G401.6 (cell line): ENCODE data around the gene OR56A3.

ENCODE experiments used
- FAIRE-seq: peaks from 2 replicates; lab custom pipeline; 2012; peaks lifted over from hg19 to GRCh38; lab: Jason Lieb, UNC

OR56A3 gene

DNA sequence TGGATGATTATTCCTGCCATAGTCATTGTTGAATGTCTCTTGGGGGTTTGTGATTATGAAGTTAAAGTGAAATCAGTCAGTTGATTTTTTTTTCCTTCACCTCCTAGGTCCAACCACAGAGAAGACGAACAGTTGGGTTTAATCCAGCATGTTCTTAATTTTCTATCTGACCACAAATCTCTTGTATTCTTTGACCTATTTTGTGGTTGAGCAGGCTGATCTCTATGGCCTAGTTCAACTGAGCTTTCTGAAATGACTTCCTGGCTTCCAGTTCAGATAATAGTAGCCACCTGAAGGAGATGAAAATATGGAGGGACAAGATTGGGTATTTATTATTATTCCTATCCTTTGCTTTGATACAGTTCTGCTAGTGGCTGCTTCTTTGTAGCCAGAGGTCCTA lies 31.5 kb downstream of the OR56A3 start:
- no peak for FAIRE-seq

DNA sequence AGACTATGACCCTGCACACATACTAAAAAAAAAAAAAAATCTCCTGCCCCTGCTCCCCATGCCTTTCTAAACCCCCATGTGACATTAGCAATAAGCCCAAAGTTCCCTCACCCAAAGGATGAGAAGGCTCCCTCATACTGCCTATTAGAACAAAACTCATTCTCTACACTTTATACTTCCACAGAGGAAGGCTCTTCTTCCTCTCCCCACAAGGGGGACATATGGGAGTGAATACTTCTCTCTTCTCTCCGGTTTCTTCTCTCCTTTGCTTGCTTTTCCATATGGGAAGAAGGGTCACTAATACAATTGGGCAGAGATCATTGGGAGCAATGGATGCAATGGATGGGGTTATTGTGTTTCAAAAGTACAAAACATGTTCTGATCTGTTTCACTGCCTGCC lies 41.4 kb downstream of the OR56A3 start:
- no peak for FAIRE-seq

DNA sequence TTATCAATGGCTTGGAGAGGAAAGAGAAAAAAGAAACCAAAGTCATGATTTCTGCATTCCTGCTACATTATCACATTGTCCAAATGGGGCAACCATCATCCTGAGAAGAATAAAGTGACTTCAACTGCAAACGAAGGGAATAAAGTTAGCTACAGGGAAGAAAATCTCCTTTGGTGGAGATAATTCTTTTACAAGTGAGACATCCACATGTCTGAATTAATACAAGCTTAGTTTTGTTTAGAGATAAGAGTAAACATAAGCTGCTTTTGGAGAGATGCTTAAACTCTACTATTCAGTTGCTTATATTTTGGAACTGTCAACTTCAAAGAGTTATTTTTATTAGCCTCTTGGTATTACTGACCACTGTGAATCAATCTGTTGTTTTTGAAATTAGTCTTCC lies 44.8 kb downstream of the OR56A3 start, which contains the start of gene OR52L1:
Gene OR52L1 (minus strand): TSS at position 101 of the 400 bp plus-strand sequence. CDS start 55 bp downstream, at position 46.
- no peak for FAIRE-seq

DNA sequence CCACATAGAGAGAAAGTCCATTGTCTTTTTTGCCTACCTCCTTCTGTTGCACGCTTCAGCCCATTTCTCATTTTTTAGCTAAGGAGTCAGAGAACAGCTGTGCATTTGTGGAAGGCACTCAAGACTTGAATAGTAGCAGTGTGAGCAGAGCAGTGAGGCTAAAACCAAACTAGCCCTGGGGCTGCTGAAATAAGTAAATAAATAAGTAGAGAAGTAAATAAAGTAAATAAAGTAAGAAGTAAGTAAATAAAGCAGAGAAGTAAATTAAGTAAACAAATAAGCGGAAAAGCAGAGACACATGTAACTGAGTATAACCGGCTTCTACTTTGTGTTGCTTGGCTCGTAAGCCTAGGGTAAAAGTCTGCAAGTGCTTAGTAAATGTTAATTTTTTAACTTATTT lies 47.2 kb downstream of the OR56A3 start:
- FAIRE-seq, result no peak

DNA sequence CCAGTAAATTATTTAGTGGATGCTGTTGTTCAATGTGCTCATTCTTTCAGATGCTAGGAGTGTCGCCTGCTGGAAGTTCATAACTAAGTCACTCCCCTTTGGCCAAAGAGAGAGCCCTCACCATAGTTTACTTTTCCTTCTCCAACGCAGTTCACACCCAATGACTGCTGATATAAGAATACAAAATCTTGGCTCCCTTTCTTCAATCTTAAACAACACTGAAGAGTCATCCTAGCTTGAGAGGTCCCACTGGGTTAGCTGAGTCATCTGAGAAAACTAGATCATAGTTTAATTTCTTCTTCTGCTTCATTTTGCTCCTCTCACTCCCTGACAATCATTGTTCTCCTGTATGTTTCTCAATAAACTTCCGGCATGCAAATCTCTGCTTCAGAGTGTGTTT lies 50.1 kb downstream of the OR56A3 start:
- FAIRE-seq, result no peak

DNA sequence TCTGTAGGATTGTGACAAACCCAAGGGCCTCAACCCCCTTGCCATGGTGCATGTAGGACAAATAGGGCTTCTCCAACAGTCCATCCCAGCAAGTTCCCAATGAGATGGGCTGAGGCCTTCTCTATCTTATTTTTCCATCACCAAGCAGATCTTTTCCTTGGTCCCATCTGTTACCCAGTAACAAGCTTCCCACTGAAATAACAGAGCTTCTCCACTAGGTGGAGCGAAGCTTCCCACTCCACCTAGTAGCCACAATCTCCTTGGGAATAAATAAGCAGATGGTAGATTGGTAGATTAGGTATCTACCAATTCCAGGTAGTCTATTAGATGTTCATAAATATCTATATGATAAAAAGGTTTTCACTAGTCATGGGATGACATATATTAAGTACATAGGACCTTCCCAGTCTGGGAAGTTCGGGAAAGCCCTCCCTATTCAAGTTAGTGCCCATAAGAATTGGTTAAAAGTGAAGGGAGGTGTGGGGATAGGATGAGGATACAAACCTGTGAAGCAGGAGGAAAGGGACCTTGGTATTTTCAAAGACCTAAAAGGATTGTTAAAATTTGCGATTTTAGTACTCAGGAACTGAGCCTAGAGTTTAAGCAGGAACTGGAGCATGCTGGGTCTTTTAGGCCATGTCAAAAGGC lies 50.7 kb downstream of the OR56A3 start:
- no peak for FAIRE-seq

DNA sequence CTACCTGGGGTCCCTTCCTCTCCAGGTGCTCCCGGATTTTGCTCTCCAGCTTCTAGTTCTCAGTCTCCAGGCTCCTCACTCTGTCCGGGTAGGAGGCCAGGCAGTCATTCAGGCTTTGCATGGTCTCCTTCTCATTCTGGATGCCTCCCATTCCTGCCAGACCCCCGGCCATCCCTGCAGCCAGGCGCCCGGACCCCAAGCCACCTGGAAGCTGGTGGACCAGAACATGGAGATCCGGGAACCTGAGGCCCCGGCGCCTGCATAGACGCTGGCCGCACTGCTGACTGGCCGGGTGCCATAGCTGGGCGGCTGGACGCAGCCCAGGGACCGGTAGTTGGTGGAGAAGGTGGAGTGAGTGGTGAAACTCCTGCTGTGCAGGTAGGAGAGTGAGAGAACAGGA lies 52.7 kb downstream of the OR56A3 start:
- FAIRE-seq, result no peak
